Superior temporal gyrus (tissue), 1 donor: ENCODE measurements around the gene TCEANC.
"Not testable (repeated sequence)": the region's sequence is repeated elsewhere in the genome, so short reads cannot be mapped to it uniquely, and the experiment has no call there.

ENCODE experiments used
- DNase-seq: peaks from one replicate; pipeline ENCODE4 v3.0.0-alpha.2; 2016; ENCODE audit errors: extremely low spot score

Gene TCEANC, protein sequence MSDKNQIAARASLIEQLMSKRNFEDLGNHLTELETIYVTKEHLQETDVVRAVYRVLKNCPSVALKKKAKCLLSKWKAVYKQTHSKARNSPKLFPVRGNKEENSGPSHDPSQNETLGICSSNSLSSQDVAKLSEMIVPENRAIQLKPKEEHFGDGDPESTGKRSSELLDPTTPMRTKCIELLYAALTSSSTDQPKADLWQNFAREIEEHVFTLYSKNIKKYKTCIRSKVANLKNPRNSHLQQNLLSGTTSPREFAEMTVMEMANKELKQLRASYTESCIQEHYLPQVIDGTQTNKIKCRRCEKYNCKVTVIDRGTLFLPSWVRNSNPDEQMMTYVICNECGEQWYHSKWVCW

DNA sequence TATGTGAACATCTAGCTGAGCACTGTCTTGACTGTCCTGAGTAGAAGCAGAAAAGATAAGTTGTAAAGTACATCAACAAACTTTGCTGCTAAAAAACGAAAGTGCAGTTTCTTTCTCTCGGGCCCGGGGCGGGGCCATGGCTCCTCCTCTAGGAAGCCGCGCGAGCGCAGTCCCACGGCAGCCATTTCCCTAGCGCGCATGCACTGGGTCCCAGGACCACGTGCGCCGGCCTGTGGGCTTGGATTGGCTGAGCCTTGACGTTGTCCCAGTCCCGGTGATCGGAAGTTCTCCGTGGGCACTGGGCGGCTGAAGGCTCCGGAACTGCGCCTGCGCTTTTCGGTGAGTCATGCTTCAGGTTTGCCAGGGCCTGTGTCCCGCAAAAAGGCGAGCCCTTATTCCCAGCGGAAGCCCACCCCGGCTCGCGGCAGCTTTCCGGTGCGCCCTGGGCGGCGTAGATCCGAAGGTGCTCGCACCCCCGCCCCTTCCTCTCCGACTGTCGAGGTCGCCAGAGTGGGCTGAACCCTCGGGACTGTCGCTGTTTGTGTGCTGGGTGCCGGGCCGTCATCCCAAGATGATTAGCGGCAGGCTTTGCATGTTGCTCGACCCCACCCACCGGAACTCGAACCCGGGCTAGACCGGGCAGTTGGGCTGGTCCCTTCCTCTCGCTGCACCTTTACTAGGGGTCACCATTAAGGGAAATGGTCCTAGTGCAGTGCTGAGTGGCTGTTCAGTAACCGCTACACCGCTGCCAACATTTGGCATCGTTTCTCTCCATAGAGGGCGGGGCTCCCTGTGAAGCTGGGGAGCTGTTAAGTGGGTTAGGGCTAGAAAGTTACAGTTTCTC, at the start of gene TCEANC:
Gene TCEANC, plus strand, starts transcription at position 292 of the 844 bp plus-strand sequence. CDS start 9,368 bp downstream, outside the sequence.
- peak; percentile 94 for DNase-seq

DNA sequence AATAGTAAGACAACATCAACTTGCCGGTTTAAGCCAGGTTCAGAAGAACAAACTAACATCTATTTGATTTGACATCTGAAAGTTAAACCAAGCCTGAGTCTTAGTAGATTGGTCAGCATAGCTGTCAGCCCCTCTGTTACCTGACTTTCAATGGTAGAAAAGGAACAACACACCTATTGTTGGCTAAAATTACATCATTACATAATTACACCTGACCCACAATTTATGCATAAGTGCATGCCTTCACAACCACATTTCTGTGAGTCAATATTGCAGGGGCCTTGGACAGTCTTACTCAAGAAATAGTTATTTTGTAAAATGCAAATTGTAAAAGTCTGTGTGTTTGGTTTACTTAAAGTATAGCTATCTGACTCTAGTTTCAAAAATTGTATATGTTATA, 47.3 kb upstream of the TCEANC start:
- DNase-seq, result no peak

DNA sequence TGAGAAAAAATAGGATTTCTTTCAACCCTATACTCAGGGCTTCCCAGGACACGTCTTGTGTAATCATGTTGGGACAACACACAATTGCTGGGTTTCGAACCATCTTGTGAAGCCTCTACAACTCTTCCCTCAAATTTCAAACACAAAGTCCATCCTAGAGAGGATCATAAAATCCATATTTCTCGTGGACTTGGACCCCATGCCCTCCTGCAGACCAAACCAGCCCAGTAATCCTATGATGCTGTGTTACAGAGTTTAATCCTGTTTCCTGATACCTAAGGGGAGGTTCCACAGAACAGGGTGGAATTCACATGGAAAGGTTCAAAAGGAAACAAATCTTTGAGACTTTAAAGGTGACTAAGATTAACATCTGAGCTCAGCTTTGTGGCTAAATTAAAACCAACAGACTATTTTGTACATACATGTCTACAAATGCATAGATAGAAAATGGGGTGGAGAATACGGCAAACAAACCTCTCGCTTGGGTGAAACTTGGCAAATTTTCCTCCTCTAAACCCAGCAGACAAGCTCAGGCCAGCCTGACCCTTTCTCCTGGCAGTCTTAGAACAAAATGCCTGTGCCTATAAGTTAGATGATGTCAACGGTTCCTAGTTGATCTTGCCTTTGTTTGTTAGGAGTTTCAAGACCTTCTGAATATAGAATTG, 45.5 kb upstream of the TCEANC start:
- DNase-seq, result no peak

DNA sequence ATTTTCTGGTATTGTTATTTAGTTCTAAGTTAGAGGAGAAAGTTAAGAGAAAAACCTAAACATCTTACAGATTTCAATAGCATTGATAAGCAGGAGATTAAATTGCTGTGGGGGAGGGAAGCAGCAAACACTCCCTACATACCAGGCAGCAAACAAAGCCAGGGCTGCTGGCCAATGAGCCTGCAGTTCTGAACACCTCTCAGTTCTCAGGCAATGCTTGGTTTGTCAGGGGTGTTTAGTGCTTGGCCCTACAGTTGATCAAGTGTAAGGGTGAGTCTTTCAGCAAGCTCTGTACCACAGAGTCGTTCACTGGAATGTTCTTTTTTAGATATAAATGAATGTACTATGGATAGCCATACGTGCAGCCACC, 45.0 kb upstream of the TCEANC start:
- no peak for DNase-seq

DNA sequence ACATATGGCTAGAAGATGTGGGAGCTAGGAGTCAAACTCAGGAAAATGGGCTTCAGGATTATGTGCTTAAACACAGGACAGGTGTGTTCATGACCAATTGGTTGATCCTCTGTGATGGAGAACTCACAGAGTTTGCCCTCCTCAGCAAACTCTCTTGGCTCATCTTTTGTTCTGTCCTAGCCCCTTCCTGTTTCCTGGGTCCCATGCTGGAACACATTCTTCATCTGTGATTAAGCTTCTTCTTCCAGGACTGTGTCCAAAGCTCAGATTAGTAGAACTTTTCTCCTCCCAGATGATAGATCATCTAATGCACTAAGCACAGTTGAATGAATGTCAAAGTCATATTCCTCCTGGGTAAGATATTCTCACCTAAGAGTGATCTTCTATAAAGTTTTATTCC, 38.8 kb upstream of the TCEANC start:
- no peak for DNase-seq

DNA sequence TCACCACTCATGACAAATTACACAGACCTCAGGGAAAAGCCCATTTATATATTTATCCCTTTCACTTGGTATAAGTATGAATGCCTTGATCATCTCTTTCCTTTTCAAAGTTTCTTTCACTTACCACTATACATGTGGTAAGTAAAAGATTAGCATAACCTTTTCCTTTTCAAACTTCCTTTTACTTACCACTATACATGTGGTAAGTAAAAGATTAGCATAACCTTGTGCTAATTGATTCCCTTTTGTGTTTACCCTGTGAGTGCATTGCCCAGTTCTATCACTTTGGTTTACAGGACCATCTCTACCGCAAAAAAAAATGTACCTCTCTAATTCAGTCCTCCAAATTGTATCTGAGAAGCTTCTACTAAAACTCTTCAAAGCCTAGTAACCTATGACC, 32.7 kb upstream of the TCEANC start:
- no peak for DNase-seq

DNA sequence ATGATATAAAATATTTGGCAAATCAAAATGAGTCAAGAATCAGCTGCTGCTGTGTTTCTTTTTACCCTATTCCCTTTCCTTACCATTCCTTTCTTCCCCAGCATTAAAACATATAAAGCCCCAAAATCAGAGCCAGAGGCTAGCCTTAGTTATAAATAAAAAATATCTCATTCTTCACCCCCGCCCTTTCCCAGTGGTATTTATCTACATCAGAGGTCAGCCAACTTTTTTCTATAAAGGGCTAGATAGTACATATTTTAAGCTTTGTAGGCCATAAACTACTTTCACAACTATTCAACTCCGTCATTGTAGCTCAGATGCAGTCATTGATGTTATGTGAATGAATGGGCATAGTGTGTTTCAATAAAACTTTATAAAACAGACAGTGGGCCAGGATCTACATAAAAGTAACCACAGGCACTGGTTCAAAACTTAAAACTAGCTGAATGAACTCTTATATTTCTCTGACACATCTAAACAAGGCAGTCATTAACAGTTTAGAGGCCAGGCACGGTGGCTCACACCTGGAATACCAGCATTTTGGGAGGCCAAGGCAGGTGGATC, 30.5 kb upstream of the TCEANC start:
- DNase-seq, result no peak

DNA sequence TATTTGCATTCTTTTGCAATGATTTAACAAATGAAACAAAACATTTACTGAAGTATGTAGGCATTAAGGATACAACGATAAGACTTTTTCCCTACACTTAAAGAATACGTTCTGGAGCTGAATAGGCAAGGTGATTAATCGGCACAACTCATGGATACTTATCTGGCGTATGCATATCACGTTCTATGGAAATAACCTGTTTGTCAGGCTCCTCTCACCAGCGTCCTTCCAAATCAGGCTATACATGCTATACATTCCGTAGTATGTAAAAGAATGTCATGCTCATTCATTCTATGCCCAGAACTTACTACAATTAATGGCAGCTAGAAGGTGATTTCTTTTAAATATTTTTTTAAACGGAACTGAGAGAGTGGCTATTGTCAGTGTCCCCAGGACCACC, 25.6 kb upstream of the TCEANC start:
- DNase-seq, result no peak

DNA sequence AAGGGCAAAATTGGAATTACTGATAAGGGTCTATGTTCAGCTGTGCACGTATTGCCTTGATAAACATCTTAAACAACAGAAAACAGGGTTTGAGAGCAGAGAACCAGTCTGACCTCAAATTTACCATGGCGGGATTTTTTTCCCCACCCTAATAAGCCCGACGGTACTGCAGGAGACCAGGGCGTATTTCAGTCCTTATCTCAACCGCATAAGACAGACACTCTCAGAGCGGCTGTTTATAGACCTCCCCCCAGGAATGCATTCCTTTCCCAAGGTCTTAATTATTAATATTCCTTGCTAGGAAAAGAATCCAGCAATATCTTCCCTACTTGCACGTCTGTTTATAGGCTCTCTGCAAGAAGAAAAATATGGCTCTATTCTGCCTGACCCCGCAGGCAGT, 15.7 kb upstream of the TCEANC start:
- not testable (repeated sequence) for DNase-seq

DNA sequence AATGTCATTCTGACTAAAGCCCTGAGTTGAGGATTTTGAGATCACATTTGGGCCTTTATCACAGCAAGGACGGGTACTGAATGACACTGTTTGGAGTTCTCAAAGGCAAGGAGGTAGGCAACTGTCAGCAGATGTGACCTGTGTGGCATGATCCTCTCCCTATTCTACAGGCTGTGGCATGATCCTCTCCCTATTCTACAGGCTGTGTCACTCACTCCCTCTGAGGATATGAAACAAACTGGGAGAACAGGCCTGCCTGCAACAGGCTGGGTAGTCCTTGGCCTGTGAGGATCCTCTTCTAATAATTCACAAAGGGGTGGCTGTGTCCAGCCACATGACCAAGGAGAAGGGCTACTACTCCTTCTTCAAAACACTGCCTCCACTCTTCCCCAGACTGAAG, 14.9 kb upstream of the TCEANC start:
- no peak for DNase-seq

DNA sequence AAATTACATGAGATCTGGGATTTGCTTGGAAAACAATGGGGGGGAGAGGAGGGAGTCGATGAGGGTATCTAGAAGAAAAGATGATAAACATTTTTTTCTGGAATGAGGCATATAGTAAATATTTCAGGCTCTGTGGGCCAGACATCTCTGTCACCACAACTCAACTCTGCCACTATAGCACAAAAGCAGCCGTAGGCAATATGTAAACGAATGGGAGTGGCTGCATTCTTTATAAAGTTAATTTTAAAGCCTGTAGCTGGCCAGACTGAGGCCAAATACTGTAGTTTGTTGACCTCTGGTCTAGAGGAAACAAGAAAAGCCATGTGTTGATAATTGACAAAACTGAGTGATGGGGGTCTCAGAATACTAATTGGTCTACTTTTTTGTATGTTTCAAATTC, 14.1 kb upstream of the TCEANC start:
- no peak for DNase-seq

DNA sequence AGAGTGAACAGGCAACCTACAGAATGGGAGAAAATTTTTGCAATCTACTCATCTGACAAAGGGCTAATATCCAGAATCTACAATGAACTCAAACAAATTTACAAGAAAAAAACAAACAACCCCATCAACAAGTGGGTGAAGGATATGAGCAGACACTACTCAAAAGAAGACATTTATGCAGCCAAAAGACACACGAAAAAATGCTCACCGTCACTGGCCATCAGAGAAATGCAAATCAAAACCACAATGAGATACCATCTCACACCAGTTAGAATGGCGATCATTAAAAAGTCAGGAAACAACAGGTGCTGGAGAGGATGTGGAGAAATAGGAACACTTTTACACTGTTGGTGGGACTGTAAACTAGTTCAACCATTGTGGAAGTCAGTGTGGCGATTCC, 11.3 kb upstream of the TCEANC start:
- DNase-seq, result not testable (repeated sequence)

DNA sequence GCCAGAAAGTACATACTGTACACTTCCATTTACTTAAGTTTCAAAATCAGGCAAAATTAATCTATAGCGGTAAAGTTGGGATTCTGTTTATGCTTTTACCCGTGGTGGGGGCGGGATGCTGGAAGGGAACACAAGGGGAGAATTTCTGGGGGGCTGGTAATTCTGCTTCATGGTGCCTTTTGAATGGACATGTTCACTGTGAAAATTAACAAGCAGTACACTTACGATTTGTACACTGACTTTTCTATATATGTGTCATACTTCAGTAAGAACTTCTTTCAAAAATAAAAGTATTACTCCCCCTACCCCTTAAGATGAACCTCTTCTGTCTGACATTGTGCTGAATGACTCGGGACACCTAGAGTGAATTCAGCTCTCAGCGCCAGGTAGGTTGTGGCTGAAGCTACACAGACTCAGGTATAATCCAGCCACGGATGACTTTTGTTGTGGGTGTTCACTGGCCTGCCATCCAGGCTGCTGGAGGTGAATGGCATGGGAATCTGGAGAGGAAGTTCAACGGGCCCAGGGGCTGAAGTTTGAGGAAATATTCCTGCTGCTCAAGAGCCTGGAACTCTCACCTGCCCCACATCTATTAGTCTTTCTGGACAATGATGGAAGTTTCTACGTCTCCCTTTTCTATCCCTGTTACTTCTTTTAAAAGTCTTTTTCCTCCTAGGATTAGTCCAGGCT, 7.3 kb upstream of the TCEANC start:
- DNase-seq, result no peak

DNA sequence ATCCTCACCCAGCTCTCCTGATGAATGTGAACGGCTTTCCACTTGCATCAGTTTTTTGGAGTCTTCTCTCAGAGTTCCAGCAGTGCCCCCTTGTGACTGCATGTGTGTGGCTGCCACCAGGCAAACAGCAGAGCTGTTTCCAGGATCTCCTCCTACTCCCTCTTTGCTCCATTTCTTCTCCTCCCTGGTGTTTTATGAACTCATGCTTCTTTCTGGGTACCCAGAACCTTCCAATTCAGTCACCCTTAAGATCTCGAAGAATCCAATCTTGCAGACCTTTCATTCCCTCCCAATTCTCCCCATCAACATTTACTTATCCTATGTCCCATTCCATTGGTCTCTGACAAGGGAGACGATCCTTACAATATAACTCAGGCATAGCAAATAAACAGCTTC, 6.8 kb upstream of the TCEANC start:
- DNase-seq, result peak; percentile 70

DNA sequence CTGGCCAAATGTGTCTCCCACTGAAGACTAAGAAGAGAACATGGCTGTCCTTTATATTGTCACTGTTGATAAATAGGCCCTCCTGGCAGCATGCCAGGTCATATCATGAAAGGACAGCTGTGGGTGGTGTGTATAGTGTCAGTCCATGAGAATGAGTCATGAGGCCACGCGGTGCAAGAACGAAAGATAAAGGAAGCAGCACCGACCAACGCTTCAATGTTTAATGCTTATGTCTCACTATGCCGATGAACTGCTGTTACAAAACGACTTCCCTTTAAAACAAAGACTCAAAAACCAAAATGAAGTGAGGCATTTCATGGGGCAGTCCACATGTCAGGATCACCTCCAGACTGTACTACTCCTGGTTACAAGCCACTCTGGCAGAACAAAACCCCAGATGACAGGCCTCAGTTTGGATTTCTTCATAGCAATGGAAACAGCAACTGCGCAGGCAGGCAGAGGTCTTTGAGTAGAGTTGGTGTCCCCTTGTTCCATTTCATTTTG, 5.2 kb upstream of the TCEANC start:
- no peak for DNase-seq

DNA sequence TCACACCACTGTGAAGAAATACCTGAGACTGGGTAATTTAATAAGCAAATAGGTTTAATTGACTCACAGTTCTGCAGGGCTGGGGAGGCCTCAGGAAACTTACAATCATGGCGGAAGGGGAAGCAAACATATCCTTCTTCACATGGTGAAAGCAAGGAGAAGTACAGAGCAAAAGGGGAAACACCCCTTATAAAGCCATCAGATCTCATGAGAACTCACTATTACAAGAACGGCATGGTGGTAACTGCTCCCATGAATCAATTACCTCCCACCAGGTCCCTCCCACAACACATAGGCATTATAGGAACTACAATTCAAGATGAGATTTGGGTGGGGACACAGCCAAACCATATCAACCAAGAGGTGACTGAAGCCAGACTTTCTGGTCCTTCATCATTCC, 4.6 kb upstream of the TCEANC start:
- DNase-seq, result not testable (repeated sequence)

DNA sequence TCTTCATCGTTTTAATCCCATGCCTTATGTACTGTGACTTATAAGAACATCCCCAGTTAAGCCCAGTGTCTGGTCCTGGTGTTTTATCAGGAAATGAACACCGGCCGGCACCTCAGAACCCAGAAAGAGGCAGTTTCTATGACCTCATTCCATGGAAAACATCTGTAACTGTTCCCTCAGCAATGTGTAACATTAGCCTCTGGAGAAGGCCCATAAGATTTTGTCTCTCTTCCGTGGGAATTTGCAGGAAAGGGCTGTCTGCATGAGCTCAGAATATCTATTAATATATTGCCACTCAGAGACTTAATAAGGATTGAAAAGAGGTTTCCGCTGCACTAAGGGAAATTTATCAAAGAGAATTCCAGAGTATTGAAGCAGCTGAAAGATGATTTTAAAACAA, 3.1 kb upstream of the TCEANC start:
- DNase-seq, result no peak

DNA sequence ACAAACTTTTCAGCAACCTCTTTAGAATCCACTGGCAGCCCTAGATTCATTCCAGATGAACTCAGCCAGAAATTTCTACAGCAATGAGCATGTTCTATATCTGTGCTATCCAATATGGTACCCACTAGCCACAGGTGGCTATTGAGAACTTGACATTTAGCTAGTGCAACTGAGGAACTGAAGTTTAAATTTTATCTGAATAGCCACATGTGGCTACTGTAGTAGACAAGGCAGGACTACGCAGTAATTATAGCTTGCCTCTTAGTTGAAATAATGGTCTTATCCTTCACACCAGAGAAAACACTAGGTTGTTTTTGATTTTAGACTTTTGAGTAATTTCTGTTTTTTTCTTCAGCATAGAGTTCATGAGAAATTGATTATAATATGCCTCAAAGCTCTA, 2.6 kb upstream of the TCEANC start:
- DNase-seq, result no peak

DNA sequence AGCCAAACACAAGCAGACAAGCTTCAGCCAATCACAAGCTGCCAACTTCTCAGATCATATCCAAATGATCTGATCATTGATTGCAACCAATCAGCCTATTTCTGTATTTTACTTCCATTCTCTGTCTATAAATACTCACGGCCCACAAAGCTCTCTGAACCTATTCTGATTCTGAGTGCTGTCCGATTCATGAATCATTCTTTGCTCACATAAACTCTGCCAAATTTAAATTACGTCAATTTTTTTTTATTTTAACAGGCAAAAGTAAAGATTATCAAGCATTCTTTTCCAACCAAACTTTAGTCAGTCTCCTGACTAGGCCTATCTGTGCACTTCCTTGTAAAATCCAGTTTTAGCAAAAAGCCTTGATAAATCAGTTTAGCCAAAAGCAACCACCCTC, 1.8 kb upstream of the TCEANC start:
- no peak for DNase-seq

DNA sequence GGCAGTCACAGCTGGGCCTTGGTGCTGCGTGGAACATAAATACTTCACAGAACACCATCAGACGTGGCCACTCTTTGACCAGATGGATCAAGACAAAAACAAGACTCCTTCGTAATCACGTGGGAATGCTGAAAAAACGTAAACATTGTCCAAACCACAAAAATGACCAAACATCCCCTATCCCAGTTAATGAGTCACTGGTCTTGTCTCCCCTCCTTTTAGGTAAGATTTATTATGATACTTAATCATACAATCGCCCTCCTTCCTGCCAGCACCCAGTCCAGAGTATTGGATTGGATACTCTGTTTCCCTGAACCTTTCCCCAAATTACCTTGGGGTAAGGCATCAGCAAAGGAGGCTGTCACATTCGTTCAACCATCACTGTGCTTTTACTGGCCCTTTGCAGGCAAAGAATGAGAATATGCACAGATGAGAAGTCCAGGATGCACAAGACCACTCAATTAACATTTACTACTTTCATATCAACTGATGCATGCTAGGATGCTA, 601 bp upstream of the TCEANC start:
- DNase-seq, result no peak

DNA sequence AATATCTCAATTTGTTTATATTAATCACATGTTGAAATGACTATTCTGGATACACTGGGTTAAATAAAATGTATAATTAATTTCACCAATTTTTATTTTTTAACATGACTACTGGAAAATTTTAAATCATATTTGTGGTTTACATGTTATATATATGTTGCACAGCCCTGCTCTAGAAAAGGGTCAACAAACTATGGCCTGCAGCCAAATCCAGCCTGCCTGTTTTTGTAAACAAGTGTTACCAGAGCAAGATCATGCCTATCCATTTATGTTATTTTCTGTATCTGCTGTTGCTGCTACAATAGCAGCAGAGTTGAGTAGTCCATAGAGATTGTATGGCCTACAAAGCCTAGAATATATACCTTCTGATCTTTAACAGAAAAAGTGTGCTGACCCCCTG, 1.2 kb downstream of the TCEANC start:
- DNase-seq, result no peak
